Kidney epithelial cell (primary cell): Measurements from ENCODE around the gene UBR2. TPM values are rescaled to one million over a fixed set of nuclear protein-coding genes. Genes with fewer than 3 reads are reported as not detected.
"Not testable (repeated sequence)": the region's sequence is repeated elsewhere in the genome, so short reads cannot be mapped to it uniquely, and the experiment has no call there.

Experiments
- DNase-seq: peaks from one replicate; pipeline ENCODE4 v3.0.0-alpha.2; 2010; ENCODE audit warnings: low read depth
- H3K27me3 ChIP-seq: 2 replicates; pipeline ENCODE4 v1.6.0; 2011; ENCODE audit warnings: low read length; ENCODE audit not compliant: control insufficient read depth, insufficient read depth
- H3K36me3 ChIP-seq: 2 replicates; pipeline ENCODE4 v1.5.1; 2011; ENCODE audit warnings: low read length; ENCODE audit not compliant: control insufficient read depth, insufficient read depth
- H3K4me3 ChIP-seq: 2 replicates; pipeline ENCODE4 v1.5.1; 2011; ENCODE audit warnings: low read depth, mild to moderate bottlenecking, control low read depth, low read length
- CTCF ChIP-seq: IDR thresholded peaks from 2 replicates; pipeline ENCODE4 v1.5.1; 2011; ENCODE audit warnings: mild to moderate bottlenecking, moderate library complexity, low read length, control low read depth, inconsistent platforms; ENCODE audit not compliant: insufficient read depth, poor library complexity, severe bottlenecking
- total RNA-seq: library from RNA; depleted of rRNA; stranded (reverse); fragments of >200 nt; gene quantifications from 2 replicates; pipeline ENCODE4 v1.2.3, GENCODE V29; 2015

UBR2 gene
- total RNA-seq, 1 donor from 2014 or later = 13.1 TPM

- DNase-seq = no peak
- Histone ChIP-seq H3K27me3 (no peaks in the 10 kb centered on the region), H3K4me3 (no peak overlapping the region), H3K36me3 (no peaks in the 10 kb centered on the region)
- no peak for TF ChIP-seq CTCF
These were observed 34.5 kb downstream of the UBR2 start for GRCh38 chr6:42598300-42598699.

- no peak for DNase-seq
- H3K36me3 ChIP-seq = no peaks in the 10 kb centered on the region
- TF ChIP-seq CTCF = no peak
- H3K4me3 ChIP-seq = no peak overlapping the region
- no peaks in the 10 kb centered on the region for H3K27me3 ChIP-seq
These were observed 35.7 kb downstream of the UBR2 start for GRCh38 chr6:42599558-42599957.

- no peak for DNase-seq
- no peak for TF ChIP-seq CTCF
These were observed 40.3 kb downstream of the UBR2 start for GRCh38 chr6:42604150-42604549.

GRCh38 chr6:42604699-42605098 is 40.9 kb downstream of the UBR2 start:
- DNase-seq, H3K27me3 ChIP-seq, H3K4me3 ChIP-seq, H3K36me3 ChIP-seq: not testable (repeated sequence)

More at GRCh38 chr6:42604150-42604549, 40.3 kb downstream of the UBR2 start:
- Histone ChIP-seq H3K36me3 (no peaks in the 10 kb centered on the region), H3K27me3 (no peaks in the 10 kb centered on the region), H3K4me3 (no peak overlapping the region)

- TF ChIP-seq CTCF = no peak
- H3K36me3 ChIP-seq = no peaks in the 10 kb centered on the region
- no peak for DNase-seq
- no peaks in the 10 kb centered on the region for H3K27me3 ChIP-seq
- no peak overlapping the region for H3K4me3 ChIP-seq
These were observed 46.6 kb downstream of the UBR2 start for GRCh38 chr6:42610416-42610815.

GRCh38 chr6:42615518-42615917 is 51.7 kb downstream of the UBR2 start:
- Histone ChIP-seq H3K27me3 (no peaks in the 10 kb centered on the region), H3K4me3 (no peak overlapping the region), H3K36me3 (no peaks in the 10 kb centered on the region)
- no peak for DNase-seq
- no peak for TF ChIP-seq CTCF

GRCh38 chr6:42616716-42617115 is 52.9 kb downstream of the UBR2 start:
- no peak for TF ChIP-seq CTCF
- no peaks in the 10 kb centered on the region for H3K36me3 ChIP-seq

More at GRCh38 chr6:42616716-42617115, 52.9 kb downstream of the UBR2 start:
- no peak for DNase-seq
- H3K27me3 ChIP-seq = no peaks in the 10 kb centered on the region
- no peak overlapping the region for H3K4me3 ChIP-seq
